CMK (cell line): ENCODE results near the gene GRAPL.
"Not testable (repeated sequence)": the region's sequence is repeated elsewhere in the genome, so short reads cannot be mapped to it uniquely, and the experiment has no call there.

Source experiments
- DNase-seq: peaks from one replicate; pipeline ENCODE4 v3.0.0-alpha.2; 2010; ENCODE audit warnings: low read depth

GRAPL gene

DNA sequence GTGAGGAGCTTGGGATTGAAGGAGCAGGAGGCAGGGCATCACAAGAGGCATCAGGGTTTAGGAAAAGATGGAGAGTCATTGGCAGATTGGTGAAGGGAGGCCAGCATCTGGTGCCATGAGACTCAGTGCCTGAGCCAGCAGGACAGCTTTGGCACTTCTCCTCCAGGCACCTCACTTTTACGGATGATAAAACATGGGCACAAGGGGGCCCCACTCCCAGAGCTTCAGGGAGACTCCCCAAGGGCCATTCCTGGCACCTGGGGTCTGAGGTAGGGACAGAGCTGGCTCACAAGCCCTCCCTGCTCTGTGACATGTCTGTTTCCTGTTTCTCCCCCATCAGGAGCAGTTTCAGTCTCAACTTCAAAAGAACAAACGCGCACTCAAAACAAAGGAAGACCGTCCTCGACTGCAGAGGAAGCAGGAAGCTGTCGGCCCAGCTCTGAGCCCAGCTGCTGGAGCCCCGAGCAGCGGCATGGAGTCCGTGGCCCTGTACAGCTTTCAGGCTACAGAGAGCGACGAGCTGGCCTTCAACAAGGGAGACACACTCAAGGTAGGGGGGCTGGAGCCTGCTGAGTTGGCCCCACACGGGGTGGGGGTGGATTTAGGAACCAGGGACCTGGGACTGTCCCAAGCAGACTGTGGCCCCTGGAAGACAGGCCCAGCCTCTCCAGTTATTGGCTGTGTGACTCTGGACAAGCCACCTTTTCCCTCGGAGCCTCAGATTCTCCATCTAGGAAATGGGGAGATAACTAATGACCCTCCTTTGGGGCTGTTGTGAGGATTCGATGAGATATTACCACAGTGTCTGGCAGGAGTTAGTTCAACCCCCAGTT is at the start of gene GRAPL:
Gene GRAPL, plus strand, starts transcription at position 442 of the 833 bp plus-strand sequence. Its CDS starts 31 bp downstream, at position 473.
- not testable (repeated sequence) for DNase-seq

DNA sequence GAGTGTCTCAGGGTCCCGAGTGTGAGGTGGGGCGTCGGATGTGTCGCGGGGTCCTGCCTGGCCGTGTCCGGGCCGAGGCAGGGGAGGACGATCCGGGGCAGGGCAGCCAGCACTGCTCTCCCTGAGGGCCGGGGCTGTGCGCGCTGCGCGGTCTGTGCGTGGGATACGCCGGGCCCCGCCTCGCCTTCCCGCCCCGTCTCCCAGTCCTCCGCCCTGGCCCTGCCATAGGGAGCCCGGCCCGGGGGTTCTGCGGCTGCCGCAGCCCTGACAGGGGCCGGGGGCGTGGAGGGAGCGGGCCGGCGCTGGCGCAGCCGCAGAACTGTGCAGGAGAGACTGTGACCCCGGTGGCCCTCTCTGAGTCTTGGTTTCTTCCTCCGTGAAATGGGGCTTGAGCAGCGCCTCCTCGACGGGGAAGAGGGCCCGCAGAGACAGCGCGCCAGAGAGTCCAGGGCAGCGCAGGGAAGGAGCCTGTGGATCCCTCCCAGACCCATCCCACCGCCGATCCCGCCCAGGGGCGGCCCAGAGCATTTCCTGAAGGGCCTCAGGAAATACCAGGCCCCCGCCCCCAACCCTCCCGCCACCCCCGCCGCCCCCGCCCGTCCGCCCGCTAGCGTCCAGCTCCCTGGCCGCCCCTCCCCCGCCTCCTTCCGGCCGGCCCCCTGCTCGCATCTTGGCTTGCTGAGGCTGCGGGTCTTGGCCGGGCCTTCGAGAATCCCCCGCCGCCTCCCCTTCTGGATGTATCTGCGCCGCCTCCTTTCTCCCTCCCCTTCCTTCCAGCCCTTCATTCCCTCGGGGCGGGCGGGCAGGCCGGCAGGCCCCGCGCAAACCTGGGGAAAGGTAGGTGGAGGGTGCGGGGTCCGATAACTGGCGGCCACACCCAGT is 38.3 kb upstream of the GRAPL start:
- DNase-seq, result not testable (repeated sequence)

DNA sequence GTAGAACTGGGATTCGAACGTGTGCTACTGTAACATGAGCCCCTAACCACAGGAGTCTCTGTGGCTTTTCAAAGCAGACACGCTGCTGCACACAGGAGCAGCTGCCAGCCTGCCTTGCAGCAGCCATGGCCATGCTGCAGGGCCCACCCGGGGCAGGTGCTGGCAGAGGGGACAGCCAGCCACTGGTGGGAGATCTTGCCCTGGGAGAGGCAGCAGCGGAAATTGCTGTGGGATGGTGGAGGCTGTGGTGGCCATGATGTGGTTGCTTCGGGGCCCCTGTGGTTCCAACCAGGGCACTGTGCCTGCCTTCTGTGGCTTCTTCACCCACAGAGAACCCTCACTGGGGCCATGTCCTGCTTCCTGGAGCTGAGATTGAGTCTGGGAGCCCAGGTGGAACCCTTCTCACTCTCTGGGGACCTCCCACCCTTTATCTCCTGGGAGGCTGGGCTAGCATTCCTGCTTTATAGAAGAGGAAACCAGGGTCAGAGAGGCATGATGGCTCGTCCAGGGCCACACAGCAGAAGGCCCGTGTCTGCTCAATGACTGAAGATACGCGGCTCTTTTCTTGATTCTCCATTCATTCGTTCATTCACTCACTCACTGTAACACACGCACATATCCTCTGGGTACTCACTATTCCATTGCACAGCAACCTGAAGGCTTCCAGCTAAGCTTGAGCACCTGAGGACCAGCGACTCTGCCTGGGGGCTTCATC is 37.2 kb upstream of the GRAPL start:
- not testable (repeated sequence) for DNase-seq

DNA sequence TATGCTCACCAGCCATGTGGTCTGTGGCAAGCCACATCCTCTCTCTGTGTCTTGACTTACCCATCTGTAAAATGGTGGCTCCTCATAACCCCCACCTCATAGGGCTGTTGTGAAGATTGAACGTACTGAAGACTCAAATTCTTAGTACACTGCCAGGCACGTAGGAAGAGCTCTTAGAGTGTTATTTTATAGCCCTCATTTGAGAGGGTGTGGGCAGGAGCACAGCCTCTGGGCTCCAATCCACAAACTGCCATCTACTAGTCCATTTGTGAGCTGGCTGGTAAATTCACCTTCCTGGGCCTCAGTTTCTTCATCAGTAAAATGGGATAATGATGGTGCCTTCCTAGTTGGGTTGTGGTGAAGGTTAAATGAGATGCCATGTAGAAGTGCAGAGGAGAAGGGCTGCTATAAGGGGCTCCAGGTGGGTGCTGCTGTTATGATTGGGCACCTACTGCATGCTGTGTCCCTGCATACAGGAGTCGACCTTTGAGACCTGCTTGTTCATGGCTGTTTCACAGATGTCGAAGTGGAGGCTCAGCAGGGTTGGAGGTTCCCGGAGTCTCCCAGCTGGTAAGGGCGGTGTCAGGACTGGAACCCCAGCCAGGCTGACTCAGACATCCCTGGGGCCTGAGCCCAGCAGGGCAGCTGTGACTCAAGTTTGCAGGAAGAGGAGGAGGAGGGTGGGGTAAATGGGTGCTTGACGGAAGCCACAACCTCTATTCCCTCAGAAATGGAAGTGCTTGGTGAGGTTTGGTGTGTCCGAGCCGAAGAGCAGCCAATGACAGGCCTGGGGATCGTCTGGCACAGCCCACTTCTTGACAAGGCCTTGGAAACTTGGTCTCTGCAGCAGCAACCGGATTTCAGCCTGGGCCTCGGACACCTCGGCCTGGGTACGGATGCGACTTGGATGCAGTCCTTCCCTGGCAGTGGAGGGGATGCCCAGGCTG is 34.4 kb upstream of the GRAPL start:
- DNase-seq, result not testable (repeated sequence)

DNA sequence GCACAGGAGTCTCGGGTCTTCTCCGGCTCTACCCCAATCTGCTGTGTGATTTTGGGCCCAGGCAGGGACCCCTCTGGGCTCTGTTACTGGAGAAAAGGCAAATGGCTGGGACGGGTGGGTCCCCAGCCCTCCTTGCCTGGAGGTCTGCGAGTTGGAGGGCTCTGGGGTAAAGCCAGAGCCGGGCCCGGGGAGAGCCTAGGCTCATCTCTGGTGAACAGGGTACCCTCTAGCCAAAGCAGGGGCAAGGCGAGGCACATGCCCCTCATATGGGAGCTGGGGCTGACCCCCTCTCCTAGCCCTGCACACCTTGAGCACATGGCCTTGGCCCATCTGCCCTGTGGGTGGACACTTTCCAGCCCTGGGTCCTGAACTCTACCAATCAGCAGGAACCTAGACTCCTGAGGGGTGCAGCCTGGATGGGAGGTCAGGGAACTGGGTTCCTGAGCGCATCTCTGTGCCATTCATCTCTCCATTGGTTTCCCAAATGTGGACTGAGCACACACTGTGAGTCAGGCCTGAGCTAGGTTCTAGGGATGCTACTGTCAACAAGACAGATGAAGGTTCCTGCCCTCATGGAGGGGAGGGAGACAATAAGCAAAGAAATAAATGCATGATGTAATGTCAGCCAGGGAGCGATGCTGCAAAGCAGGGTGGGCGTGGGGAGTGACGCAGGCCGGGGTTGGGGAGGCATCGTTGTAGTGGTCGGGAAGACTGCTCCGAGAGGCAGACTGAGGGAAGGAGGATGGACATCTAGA is 33.5 kb upstream of the GRAPL start:
- not testable (repeated sequence) for DNase-seq

DNA sequence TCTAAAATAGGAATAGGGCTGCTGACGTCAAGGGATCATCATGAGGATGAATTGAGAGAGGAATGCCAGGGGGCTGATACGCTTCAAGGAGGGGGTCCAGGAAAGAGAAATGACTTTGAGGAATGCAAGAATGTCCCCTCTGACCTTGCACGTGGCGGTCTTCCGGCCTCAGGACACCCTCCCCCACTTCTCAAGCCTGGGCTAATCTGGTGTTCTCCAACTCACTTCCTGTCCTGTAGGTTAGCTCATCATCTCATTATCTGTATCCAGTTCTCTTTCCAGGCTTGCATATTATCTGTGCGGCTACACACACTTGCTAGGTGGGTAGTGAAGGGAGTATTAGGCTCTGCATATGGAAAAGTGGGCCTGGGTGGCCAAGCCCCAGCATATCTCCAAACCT is 18.9 kb upstream of the GRAPL start:
- not testable (repeated sequence) for DNase-seq

DNA sequence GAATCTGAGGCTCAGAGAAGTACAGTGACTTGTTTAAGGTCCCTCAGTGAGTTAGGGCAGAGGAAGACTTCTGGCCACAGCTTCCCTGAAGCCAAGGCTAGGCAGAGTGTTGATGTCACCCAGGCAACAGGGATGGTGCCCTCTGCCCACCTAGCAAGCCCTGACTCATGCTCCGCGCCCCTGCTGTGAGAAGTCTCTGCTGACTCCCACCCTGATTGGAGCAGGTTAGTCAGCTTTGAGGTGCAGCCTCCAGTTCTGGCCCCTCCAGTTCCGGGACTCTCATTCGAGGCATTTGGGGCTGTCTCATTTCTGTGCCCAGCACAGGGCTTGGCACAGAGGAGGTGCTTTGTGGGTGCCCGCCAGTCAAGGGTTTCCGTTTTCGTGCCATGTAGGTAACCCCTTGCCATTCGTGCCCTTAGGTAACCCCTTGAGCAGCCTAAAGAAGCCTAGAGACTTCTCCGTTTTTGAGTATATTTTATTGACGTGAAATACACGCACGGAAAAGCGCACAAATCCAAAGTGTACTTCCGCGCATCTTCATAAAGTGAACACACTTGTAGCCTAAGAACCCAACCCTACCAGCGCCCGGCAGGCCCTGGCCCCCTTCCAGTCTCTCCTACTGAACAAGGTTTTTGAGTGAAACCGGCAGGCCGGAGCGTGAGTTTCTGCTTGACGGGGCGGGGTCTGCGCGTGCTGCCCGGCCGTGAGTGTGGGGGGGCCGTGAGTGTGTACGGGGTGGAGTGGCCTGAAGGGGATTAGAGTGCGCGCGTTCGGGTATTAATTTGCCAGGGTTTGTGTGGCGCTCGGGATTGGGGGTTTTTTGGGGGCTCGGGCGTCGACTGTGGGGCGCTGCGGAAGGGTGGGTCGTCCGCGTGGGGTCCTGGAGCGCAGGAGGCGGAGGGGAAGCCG is 16.9 kb upstream of the GRAPL start:
- not testable (repeated sequence) for DNase-seq

DNA sequence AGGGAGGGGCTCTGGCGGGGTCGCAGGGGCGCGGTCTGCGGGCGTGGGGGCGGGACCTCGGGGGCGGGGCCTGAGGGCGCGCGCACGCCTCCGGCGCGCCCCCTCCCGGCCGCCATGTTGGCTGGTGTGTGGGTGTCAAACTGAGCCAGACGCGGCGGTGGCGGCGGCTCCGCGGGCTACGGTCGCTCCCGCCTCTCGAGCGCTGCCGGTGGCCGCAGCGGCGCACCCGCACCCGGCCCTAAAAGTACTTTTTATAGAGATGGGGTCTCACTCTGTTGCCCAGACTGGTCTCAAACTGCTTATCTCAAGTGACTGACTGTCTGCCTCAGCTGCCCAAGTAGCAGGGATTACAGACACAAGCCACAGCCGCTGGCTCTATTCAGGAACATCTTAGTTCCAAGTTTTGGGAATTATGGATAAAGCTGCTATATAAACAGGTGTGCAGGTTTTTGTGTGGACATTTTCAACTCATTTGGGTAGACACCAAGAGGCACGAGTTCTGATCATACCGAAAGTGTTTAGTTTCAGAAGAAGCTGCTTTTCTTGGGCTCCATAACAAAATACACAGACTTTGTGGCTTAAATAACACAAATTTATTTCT is 16.2 kb upstream of the GRAPL start:
- DNase-seq, result peak; percentile 9

DNA sequence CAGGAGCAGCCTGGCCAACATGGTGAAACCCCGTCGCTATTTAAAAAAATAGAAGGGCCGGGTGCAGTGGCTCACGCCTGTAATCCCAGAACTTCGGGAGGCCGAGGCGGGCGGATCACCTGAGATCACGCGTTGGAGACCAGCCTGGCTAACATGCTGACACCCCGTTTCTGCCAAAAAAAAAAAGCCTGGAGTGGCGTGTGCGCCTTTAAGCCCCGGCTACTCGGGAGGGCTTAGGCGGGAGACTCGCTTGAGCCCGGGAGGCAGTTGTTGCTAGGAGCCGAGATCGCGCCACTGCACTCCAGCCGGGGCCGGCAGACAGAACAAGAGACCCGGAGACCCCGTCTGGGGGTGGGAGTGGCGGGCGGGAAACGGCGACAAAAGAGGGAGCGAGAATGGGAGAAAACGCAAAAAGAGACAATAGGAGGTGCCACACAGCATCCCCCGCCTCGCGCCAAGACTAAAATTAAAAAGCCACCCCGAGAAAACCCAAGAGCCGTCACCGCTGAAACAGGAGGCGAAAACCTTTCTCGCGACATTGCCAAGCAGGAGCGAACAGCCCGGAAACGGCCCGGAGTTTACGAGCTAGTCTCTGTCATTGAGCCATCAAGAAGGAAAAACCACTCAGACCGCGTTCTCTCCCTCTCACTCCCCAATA is 15.5 kb upstream of the GRAPL start:
- DNase-seq, result peak; percentile 7

DNA sequence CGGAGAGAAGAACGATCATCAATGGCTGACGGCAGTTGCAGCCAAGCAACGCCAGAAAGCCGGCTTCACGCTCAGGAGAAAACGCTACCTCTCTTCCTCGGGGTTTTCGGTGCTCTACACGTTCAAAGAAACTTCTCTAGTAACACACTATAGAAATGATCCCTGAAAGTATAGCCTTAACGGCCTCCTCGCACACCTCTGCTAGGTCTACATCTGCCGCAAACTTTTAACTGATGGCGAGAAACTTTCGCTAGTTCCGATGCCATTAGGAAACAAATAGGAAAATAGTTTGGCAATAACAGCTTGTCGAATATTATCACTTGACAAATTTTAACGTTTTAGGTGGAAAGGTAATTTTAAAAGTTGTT is 14.9 kb upstream of the GRAPL start:
- DNase-seq, result not testable (repeated sequence)

DNA sequence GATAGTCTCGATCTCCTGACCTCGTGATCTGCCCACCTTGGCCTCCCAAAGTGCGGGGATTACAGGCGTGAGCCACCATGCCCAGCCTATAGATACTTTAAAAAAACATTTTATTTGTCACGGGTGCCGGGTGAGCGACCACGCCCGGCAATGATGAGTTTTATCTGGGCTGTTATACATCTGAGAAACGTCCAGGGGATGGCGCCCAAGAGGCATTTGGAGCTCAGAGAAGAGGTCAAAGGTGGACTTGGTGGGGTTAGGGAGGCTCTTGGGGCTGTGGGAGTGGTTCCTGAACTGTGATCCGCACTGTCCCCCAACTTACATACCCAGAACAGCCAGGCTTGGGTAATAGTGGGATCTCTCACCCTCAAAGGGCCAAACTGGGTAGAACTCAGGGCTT is 8.7 kb upstream of the GRAPL start:
- DNase-seq, result not testable (repeated sequence)

DNA sequence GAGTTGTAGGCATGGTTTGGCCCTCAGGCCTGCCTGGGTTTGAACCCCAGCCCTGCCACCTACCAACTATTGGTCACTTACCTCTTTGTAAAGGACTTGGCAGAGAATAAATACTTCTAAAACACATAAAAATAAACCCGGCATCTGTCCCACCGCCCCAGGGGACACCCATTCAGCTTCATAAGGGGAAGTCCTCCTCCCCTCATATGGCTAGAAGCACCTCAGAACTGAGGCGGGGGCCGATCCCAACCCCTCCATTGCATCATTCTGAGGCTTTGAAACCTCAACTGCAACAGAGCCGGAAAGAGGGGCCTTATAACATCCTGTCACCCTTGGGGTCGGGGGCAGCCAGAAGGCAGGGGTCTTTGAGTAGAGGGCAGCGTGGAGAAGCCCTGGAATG is 2.1 kb upstream of the GRAPL start:
- not testable (repeated sequence) for DNase-seq

DNA sequence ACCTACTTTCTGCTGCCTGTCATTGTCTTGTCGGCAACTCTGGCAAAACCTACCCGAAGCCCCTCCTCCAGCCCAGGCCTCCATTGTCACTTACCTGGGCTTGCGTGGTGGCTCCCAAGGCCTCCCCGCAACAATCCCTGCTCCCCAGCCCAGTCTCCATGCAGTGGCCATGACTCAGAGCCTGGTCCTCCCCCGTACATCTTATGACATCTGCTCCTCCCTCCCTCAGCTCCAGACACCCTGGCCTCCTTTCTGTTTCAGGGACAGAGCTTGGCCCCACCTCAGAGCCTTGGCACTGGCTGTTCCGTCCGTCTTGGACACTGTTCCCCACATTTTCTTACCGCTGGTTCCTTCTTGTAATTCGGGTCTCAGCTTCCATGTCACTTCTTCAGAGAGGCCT is 2.1 kb downstream of the GRAPL start:
- not testable (repeated sequence) for DNase-seq

DNA sequence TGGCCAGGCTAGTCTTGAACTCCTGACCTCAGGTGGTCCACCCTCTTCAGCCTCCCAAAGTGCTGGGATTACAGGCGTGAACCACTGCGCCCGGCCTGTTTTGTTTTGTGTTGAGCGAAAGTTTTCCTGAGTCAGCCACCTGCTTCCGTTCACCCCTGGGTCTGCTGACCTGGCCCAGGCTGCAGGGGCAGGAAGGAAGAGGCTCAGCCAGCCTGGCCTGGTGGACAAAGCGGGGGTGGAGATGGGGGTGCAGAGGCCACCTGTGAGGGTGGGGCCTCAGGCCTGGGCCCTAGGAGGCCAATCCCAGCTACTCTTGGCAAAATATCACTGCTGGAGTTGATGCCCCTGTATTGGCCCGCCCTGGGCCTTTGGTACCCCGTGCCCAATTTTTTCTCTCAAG is 3.7 kb downstream of the GRAPL start:
- DNase-seq, result not testable (repeated sequence)

DNA sequence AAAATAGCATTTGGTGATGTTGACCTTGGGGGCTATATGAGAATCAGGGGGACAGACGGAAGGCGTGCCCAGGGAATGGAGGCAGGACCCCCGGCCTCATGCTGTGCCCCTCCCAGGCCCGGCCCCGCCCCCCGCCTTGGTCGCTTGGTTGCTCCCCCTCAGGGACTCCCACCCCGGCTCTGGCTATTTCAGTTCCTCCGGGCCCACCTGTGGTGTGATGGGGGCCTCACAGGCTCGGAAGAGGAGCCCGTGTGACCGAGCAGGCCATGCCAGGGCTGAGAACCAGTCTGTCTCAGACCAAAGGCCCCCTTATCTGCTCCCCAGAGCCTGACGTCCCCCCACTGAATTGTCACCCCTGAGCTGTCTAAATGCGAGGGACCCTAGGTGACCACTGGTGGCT is 4.4 kb downstream of the GRAPL start:
- not testable (repeated sequence) for DNase-seq

DNA sequence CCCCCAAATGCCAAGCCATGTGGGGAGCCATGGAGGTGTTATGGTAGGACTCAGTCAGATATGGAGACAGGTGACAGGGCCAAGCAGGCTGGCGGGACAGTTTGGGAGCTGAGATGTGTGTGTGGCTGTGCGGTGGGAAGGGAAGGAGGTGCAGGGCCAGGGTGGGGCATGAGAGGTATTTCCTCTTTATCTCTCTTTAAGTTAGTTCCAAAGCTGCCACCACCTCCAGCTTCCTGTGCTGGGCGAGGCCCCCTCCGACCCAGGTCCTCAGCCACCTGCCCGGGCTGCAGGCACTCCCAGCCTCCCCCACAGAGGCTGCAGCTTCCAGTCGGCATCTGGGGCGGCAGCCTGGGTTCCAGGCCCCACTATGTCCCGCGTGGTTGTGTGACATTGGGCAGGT is 6.4 kb downstream of the GRAPL start:
- DNase-seq, result not testable (repeated sequence)

DNA sequence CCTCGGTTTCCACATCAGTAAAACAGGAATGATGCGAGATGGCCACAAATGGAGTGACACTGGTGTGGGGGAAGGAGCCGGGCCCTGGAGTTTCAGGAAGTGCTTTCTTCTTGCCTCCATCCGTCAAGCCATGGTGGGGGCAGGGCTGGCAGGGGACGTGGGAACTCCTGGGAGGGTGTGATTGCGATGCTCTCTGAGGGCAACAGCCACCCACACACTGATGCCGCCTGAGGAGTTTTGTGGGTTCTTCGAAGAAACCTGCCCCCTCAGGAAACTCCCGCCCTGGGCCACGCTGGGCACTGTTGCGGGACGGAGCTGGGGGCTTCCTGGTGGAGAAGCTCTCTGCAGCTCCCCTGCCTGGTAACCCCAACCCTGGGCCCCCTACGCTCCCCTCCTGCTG is 8.0 kb downstream of the GRAPL start:
- not testable (repeated sequence) for DNase-seq

DNA sequence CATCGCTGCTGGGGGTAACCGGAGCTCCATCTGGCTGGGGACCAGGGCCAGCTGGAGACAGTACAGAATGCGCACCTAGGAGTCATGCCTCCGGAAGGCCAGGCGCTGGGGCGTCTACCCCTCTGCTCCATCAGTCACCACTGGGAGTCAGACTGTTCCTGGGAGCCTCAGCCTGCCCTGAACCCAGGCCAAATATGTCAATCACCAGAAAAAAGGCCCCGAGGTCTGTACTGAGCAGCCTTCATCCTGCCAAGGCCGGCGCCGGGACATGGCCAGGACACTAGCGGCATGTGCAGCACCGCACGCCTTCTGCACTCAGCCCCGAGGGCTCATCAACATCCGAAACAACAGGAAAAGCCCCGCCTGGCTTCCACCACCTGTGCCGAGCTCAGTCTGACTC is 8.7 kb downstream of the GRAPL start:
- not testable (repeated sequence) for DNase-seq
